Measurements from ENCODE around the gene FNDC4.
A peak's percentile ranks its signal among the peaks of the same experiment; 100 is the strongest.

The FNDC4 gene

DNA sequence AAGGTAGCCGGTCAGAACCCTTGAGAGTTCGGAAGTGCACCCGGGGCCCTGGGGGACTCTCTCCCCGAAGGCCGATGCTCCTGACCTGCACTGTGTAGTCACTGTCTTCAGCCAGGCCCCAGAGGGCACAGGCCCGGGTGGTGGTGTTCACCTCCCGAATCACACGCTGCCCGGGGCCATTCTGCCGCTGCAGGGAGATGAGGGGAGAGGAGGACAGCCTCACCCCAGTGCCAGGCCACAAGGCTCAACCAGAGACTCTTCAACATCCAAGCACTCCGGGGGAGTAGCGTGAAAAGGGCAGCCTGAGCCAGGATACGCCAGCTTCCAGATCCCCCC, 1.1 kb downstream of the FNDC4 start:
- DNase-seq (ENCODE audit: low spot score), result no peak

DNA sequence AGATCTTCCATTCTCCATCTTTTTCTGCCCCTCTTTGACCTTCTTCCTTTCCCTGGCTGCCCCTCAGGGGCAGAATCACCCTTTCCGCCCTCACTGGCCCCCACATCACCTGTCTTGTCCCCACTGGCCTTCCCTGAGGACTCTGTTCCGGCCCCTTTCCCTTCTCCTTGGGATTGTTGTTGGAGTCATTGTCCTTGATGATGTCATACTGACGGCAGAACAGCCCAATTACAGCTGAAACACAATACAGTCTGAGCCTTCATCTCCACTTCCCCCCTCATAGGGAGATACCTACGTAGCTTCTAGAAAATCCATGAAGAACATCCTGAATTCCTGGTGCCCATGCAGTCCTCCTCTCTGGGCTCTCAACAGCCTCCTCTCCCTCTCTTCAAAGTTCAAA, 2.4 kb downstream of the FNDC4 start:
- DNase-seq (ENCODE audit: low spot score), result no peak

DNA sequence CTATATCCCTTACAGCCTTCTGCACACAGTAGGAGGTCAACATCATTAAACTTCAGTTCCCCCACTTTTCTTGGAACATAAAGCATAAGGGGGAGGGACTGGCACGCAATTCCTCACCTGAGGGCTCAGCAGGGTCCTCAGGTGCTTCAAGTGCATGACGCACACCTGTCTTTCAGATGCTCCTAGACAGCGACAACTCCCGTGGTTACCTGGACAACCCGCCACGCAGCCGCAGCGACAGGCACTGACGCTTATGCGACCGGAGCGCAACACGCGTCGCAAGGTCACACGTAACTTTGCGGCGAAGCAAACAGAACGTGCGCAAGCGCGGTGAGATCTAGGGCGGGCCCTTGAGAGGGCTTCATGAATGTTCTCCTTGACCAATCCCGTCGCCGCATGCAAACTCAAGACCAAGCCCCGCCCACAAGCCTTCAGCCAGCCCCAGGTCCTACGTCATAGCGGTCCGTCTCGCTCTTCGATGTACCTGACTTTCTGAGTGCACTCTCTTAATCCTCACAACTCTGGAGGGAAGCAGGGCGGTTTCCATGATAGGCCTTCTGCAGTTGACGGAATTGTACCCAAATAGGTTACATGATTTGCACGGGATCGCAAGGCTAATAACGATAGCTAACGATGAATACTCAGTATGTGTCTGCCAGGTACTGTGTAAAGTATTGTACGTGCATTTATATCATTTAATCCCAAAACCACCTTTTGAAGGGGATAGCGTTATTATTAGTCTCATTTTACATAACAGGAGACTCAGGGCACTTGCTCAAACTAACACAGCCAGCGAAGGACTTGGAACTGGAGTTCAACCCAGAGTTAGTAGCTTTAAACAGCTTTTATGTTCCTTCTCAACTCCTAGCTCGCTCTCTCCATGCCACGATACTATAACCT, 5.3 kb downstream of the FNDC4 start, which contains the start of gene IFT172:
Gene IFT172, minus strand, starts transcription at position 246 of the 900 bp plus-strand sequence. Its CDS starts 90 bp downstream, at position 156.
- DNase-seq (ENCODE audit: low spot score), result peak; percentile 98

DNA sequence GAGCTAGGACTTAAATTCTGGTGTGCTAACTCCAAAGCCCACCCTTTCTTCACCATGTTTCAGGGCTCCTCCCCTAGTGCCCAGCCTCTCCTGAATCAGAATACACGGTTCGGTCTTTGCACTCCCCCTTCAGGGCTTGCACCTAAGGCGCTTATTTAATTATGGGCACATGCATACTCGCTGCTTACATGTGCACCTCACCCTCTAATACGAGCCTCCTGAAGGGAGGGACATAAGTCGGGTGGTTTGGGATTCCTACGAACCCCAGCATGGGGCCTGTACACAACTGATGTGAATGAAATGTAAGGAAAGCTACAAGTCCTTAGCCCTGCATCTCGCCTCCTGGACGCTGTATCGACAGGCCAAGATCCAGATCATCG, 5.9 kb downstream of the FNDC4 start:
- DNase-seq (ENCODE audit: low spot score), result no peak

DNA sequence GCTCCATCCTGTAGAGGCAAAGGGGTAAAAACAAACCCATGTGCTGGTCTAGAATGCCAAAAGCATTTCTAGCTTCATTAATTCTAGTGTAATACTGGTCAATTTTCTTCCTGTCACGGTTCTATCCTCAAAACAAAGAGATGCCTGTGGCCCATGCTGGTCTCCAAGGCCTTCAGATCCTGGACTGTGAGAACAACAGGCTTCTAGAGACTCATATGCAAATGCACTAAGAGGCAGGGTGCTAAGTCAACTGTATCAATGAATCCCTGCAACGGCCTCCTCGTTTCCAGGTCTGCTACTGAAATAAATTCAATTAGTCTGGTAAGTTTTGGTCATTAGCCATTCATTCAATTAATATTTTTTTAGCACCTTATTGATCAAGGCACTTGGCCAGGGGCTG, 9.5 kb downstream of the FNDC4 start:
- no peak for DNase-seq (ENCODE audit: low spot score)

DNA sequence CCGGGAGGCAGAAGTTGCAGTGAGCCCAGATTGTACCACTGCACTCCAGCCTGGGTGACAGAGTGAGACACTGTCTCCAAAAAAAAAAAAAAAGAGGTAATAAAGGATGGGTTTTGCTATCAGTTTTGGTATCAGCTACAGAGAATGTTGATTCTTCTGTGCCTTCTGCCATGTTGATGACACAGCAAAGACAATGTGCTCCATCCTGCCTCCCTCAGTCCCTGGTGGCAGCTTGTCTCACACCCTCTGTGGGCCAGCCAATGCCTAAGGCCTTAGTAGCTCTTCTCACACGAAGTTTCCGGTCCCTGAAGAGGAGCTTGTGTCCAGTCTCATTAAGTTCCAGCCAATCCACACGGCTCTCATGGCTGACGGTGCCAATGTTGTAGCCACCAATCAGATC, 23.0 kb downstream of the FNDC4 start:
- no peak for DNase-seq (ENCODE audit: low spot score)

DNA sequence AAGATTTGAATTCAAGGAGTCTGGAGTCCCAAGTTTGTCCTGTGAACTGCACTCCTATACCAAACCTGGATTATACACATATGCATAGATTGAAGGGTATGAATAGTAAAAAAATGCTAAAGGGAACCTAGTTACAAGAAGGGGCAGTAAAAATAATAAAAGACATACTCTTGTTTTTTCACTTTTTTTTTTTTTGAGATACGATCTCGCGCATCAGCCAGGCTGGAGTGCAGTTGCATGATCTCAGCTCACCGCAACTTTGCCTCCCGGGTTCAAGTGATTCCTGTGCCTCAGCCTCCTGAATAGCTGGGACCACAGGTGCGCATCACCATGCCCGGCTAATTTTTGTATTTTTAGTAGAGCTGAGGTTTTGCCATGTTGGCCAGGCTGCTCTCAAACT, 30.6 kb downstream of the FNDC4 start:
- no peak for DNase-seq (ENCODE audit: low spot score)

DNA sequence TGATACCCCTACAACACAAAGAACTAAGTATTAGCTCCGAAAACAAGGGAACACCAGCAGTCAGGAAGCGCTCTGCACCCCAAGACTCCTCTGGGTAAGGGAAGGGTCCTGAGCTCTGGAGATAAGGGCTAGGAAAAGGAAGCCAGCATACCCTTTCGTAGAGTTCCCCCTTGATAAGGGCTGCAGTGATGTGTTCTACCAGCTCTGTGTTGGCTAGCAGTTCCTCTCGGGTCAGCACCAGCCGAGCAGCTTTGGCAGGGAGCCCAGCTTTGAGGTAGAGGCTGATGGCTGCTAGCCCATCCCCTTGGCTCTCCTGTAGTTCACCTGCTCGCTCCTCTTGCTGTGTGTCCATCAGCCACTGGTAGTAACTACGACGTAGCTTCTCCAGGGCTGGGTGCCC, 33.9 kb downstream of the FNDC4 start:
- DNase-seq (ENCODE audit: low spot score), result no peak

DNA sequence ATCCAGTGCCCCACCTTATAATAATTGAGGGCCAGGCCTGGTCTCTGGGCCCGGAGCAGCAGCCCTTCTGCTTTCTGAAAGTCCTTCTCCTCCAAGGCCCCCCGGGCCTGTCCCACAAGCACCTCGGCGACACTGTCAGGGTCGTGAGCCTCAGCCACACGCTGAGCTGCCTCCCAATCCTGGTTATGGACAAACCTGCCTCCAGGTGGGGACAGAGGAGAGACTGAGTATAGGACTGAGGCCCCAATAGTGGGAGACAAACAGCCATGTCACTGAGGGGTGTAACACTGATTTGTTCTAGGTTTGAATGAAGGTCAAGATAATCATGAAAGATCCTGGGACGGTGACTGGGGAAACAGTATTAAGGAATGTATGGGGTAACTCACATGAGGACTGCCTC, 41.0 kb downstream of the FNDC4 start:
- no peak for DNase-seq (ENCODE audit: low spot score)

DNA sequence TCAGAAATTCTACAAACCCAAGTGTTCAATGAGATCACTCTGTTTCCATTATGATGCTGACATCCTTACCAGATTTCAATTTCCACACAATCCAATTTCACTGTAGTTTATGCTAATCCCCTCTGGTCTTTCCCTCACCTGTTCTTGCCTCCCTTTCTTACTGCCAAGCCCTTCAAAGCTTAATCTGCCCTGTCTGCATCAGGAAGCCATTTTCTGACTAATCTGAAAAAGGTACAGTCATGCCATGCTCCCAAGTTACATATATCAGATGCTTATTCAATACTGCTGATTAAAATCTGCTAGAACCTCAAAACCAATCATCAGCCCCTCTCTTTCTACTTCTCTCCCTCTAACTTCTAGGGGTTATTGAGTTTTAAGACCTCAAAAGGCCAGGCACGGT, 43.9 kb downstream of the FNDC4 start:
- no peak for DNase-seq (ENCODE audit: low spot score)

DNA sequence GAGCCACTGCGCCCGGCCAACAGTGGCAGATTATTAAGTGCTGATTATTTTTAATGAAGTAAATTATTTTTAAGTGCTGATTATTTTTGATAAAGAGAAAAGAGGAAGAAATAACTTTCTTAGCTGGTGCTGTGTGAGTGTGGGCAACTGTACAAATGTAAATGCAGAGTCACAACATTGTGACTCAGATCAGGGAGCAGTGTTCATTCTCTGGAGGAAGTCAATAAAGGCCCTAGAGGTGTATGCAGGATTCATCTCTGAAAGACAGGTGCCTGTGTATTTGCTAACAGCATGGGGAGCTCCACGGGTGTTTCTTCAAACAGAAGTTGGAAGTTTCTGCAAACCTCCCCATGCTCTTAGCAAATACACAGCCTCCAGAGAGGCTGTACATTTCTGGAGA, 46.6 kb downstream of the FNDC4 start:
- DNase-seq (ENCODE audit: low spot score), result no peak

DNA sequence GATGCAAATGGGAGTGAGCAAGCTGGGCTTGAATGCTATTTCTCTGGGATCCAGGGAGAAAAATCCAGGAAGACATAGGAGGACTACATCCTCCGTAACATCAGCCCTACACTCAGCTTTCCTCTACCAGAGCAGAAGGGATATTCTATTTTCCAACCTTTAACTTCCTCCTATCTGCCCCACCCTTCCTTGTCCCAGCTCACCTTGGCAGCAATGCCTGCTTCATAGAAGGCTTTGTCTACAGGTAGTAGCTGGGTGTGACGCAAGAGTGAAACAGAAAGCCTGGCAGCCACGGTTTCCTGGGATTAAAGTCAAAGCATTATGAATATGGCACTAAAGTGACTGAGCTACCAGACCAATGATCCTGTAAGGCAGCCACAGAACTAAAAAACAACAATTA, 48.9 kb downstream of the FNDC4 start:
- DNase-seq (ENCODE audit: low spot score), result no peak

DNA sequence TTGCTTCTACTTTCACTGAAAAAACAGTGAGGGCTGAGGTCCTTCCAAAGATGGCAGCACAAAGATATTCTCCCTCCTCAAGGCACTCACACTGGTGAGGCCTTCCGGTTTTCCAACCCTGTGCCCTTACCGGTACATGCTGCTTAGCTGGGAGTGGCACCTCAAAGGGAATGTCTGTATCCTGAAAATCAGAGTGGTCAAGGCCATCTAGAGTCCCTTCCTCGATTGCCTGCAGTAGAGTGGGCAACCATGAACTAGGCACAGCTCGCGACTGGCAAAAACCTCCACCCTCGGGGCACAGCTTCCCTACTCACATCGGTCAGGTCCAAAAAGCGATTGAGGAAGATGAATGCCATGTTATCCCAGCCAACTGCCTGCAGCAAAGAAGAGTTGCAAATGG, 49.4 kb downstream of the FNDC4 start:
- no peak for DNase-seq (ENCODE audit: low spot score)

DNA sequence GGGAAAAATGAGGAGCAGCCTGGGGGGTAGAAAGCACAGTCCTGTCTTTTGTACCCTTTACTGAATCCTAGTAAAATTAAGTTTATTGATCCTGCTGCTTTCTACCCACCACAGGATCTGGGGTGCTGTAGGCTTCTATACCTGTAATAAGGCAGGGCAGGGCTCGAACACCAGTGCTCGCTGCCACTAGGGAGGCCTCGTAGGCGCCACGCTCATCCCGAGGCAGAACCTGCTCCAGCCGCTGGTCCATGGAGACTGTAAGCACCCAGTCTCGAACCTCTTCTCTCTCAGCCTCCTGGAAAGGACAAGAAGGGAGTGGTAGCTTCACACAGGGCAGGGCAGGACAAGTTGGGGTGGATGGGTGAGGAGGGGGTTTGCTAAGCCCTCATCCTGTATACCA, 49.8 kb downstream of the FNDC4 start:
- DNase-seq (ENCODE audit: low spot score), result no peak

DNA sequence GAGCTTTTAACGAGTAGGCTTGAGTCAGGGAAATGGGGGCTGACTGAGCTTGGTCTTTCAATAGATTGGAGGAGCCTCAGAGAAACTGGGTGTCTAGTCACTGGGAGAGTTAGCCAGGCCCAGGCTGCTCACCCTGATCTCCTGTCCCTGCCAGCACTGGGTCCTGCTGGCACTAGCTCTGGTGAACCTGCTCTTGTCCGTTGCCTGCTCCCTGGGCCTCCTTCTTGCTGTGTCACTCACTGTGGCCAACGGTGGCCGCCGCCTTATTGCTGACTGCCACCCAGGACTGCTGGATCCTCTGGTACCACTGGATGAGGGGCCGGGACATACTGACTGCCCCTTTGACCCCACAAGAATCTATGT, 52.1 kb downstream of the FNDC4 start:
- no peak for DNase-seq (ENCODE audit: low spot score)

DNA sequence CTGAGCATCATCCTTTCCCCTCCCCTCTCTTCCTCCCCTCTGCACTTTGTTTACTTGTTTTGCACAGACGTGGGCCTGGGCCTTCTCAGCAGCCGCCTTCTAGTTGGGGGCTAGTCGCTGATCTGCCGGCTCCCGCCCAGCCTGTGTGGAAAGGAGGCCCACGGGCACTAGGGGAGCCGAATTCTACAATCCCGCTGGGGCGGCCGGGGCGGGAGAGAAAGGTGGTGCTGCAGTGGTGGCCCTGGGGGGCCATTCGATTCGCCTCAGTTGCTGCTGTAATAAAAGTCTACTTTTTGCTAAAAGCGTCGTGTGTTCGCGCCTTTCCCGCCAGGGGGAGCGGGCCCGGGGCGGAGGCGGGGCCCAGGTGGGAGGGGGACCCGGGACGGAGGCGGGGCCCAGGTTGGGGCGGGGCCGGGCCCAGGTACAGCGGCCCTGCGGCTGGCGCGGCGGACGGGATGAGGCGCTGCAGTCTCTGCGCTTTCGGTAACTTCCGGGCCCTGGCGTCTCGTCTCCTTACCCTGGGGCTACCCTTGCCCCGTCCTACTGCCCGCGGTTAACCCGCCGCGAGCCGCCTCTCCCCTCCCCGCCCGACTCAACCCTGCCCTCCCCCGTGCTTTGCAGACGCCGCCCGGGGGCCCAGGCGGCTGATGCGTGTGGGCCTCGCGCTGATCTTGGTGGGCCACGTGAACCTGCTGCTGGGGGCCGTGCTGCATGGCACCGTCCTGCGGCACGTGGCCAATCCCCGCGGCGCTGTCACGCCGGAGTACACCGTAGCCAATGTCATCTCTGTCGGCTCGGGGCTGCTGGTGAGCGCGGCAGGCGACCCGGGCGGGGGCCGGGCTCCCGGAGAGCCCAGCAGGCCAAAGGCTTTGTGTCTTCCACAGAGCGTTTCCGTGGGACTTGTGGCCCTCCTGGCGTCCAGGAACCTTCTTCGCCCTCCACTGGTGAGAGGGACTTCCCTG, 52.8 kb downstream of the FNDC4 start, which contains the start of gene KRTCAP3:
Gene KRTCAP3, plus strand, starts transcription at position 424 of the 962 bp plus-strand sequence. Its CDS starts 32 bp downstream, at position 456.
- peak; percentile 78 for DNase-seq (ENCODE audit: low spot score)
